ENCODE results near the gene CHMP1A. TPM values are rescaled to one million over a fixed set of nuclear protein-coding genes. Genes with fewer than 3 reads are reported as not detected.
A peak's percentile ranks its signal among the peaks of the same experiment; 100 is the strongest.
"Not testable (repeated sequence)": the region's sequence is repeated elsewhere in the genome, so short reads cannot be mapped to it uniquely, and the experiment has no call there.

Gene CHMP1A
- total RNA-seq: 10 to 100 TPM; 75.3 to 75.4 TPM
- polyA plus RNA-seq: 10 to 100 TPM; 48.9 to 58.3 (median 52.7) TPM
- total RNA-seq: 30.0 to 82.6 (median 63.7) reads per million in 6 experiments

GRCh38 chr16:89657442-89658220 is at the start of gene CHMP1A, which contains the start of gene SPATA33:
CHMP1A (minus strand) TSS chr16:89657708; CDS start chr16:89657588, 120 bp downstream.
SPATA33 (plus strand) TSS chr16:89657836; CDS start chr16:89657912, 76 bp downstream.
- Mint-ChIP-seq H3K4me3 (peak within 1 kb of the TSS; percentile 79 to 88 (median 86)), H3K36me3 (peaks cover 0 to 23% (median 0%) of the 10 kb centered on the region in 3 donors), H3K27ac (peak within 1 kb of the TSS; percentile 68 to 91 (median 86)), H3K4me1 (peaks cover 11 to 44% (median 31%) of the 10 kb centered on the region in 4 donors), H3K27me3 (no peaks in the 10 kb centered on the region), H3K9me3 (no peaks in the 10 kb centered on the region)
- DNase-seq: peak; percentile 88 to 98 (median 94)
- peak; percentile 91 for ATAC-seq
- POLR2A ChIA-PET: interaction anchor here (0.7 to 2.6 kb wide), 6 partner anchors 29 to 215 kb away, joined by 3 to 12 read pairs (median 4); partner anchors contain the start of genes CDK10, SPATA2L and TCF25

GRCh38 chr16:89706518-89707260 is 49.2 kb upstream of the CHMP1A start:
- ATAC-seq (no peak), DNase-seq (no peak)
- no peaks in the 10 kb centered on the region for H3K36me3 Mint-ChIP-seq
- peak overlapping the region in 1 of 10 donors; percentile 44 for H3K4me3 Mint-ChIP-seq
- peak overlapping the region in 1 of 10 donors; percentile 48 for H3K27ac Mint-ChIP-seq
- H3K9me3 Mint-ChIP-seq: no peaks in the 10 kb centered on the region
- peaks cover 8 to 17% (median 12%) of the 10 kb centered on the region in 4 donors for H3K4me1 Mint-ChIP-seq
- H3K27me3 Mint-ChIP-seq: no peaks in the 10 kb centered on the region
- POLR2A ChIA-PET: interaction anchor here (0.9 to 17.7 kb wide), 15 partner anchors 15 to 167 kb away, joined by 3 to 262 read pairs (median 6); partner anchors contain the start of genes CDK10, TCF25, VPS9D1 and ZNF276

- H3K27ac Mint-ChIP-seq: peak overlapping the region in 3 of 10 donors; percentile 14 to 71 (median 61)
- DNase-seq (no peak), ATAC-seq (no peak)
- no peaks in the 10 kb centered on the region for H3K36me3 Mint-ChIP-seq
- no peaks in the 10 kb centered on the region for H3K27me3 Mint-ChIP-seq
- H3K4me1 Mint-ChIP-seq: peaks cover 8 to 23% (median 17%) of the 10 kb centered on the region in 4 donors
- POLR2A ChIA-PET: interaction anchor here (0.7 to 17.7 kb wide), 6 partner anchors 17 to 249 kb away, joined by 3 to 262 read pairs (median 13); partner anchors contain the start of genes VPS9D1 and ZNF276
- H3K4me3 Mint-ChIP-seq: no peak overlapping the region
- no peaks in the 10 kb centered on the region for H3K9me3 Mint-ChIP-seq
Observed at GRCh38 chr16:89705006-89705405, 47.5 kb upstream of the CHMP1A start.

- POLR2A ChIA-PET: interaction anchor here (0.8 to 17.7 kb wide), 4 partner anchors 18 to 49 kb away, joined by 3 to 262 read pairs (median 4); partner anchors contain the start of genes VPS9D1 and ZNF276
- H3K27me3 Mint-ChIP-seq: no peaks in the 10 kb centered on the region
- no peaks in the 10 kb centered on the region for H3K36me3 Mint-ChIP-seq
- peaks cover 8 to 28% (median 20%) of the 10 kb centered on the region in 4 donors for H3K4me1 Mint-ChIP-seq
- H3K9me3 Mint-ChIP-seq: no peaks in the 10 kb centered on the region
- no peak overlapping the region for H3K4me3 Mint-ChIP-seq
- DNase-seq: no peak
- no peak for ATAC-seq
- no peak overlapping the region for H3K27ac Mint-ChIP-seq
Observed at GRCh38 chr16:89704281-89704680, 46.8 kb upstream of the CHMP1A start.

- POLR2A ChIA-PET: interaction anchor here (0.6 to 17.7 kb wide), 17 partner anchors 9 to 270 kb away, joined by 3 to 262 read pairs (median 5); partner anchors contain the start of genes CDK10, CHMP1A, SPATA33 and TCF25
- Mint-ChIP-seq H3K4me1 (peaks cover 8 to 37% (median 25%) of the 10 kb centered on the region in 4 donors), H3K9me3 (no peaks in the 10 kb centered on the region)
Observed at GRCh38 chr16:89701425-89702406, 44.2 kb upstream of the CHMP1A start, which contains the start of gene SPATA2L. SPATA2L (minus strand) TSS chr16:89701705; CDS start chr16:89701232, 473 bp downstream.

GRCh38 chr16:89700649-89701424 is 43.3 kb upstream of the CHMP1A start:
- H3K9me3 Mint-ChIP-seq: no peaks in the 10 kb centered on the region
- H3K27ac Mint-ChIP-seq: peak overlapping the region in 8 of 10 donors; percentile 87 to 95 (median 90)
- peaks cover 0 to 1% (median 0%) of the 10 kb centered on the region in 3 donors for H3K36me3 Mint-ChIP-seq
- POLR2A ChIA-PET: interaction anchor here (0.6 to 17.7 kb wide), 21 partner anchors 10 to 271 kb away, joined by 3 to 262 read pairs (median 6); partner anchors contain the start of genes CDK10, CHMP1A, FANCA and SPATA33
- H3K4me3 Mint-ChIP-seq: peak overlapping the region; percentile 65 to 87 (median 79)
- ATAC-seq (peak; percentile 33 to 38), DNase-seq (peak; percentile 32 to 79 (median 56))
- no peaks in the 10 kb centered on the region for H3K27me3 Mint-ChIP-seq
- H3K4me1 Mint-ChIP-seq: peaks cover 4 to 40% (median 20%) of the 10 kb centered on the region in 4 donors

More at GRCh38 chr16:89701425-89702406, 44.2 kb upstream of the CHMP1A start, which contains the start of gene SPATA2L:
- Mint-ChIP-seq H3K27me3 (no peaks in the 10 kb centered on the region), H3K27ac (peak within 1 kb of the TSS; percentile 60 to 95 (median 90)), H3K4me3 (peak within 1 kb of the TSS; percentile 71 to 87 (median 79)), H3K36me3 (no peaks in the 10 kb centered on the region)
- ATAC-seq: peak; percentile 77
- DNase-seq: peak; percentile 96 to 100 (median 98)

- DNase-seq: peak; percentile 91 to 98 (median 94)
Observed at GRCh38 chr16:89700100-89700648, 42.7 kb upstream of the CHMP1A start.

GRCh38 chr16:89699629-89700099 is 42.2 kb upstream of the CHMP1A start:
- not testable (repeated sequence) for H3K9me3 Mint-ChIP-seq, H3K36me3 Mint-ChIP-seq, ATAC-seq, H3K27me3 Mint-ChIP-seq, DNase-seq
- POLR2A ChIA-PET: interaction anchor here (0.5 to 17.7 kb wide), 18 partner anchors 10 to 173 kb away, joined by 3 to 262 read pairs (median 7); partner anchors contain the start of genes CDK10, CHMP1A, FANCA and SPATA33
- H3K27ac Mint-ChIP-seq: peak overlapping the region in 9 of 10 donors; percentile 53 to 93 (median 89)
- peak overlapping the region in 7 of 10 donors; percentile 59 to 81 (median 74) for H3K4me3 Mint-ChIP-seq
- peaks cover 6 to 37% (median 19%) of the 10 kb centered on the region in 4 donors for H3K4me1 Mint-ChIP-seq

More at GRCh38 chr16:89700100-89700648, 42.7 kb upstream of the CHMP1A start:
- ATAC-seq: peak; percentile 12 to 22
- H3K4me1 Mint-ChIP-seq: peaks cover 6 to 39% (median 19%) of the 10 kb centered on the region in 4 donors
- peaks cover 0 to 2% (median 0%) of the 10 kb centered on the region in 3 donors for H3K36me3 Mint-ChIP-seq
- H3K4me3 Mint-ChIP-seq: peak overlapping the region; percentile 47 to 85 (median 74)
- H3K9me3 Mint-ChIP-seq: no peaks in the 10 kb centered on the region
- POLR2A ChIA-PET: interaction anchor here (0.5 to 17.7 kb wide), 20 partner anchors 11 to 271 kb away, joined by 3 to 262 read pairs (median 6); partner anchors contain the start of genes CDK10, CHMP1A, FANCA and SPATA33
- H3K27me3 Mint-ChIP-seq: no peaks in the 10 kb centered on the region
- H3K27ac Mint-ChIP-seq: peak overlapping the region in 9 of 10 donors; percentile 53 to 93 (median 89)

GRCh38 chr16:89698717-89699116 is 41.2 kb upstream of the CHMP1A start:
- H3K27ac Mint-ChIP-seq: peak overlapping the region in 6 of 10 donors; percentile 25 to 87 (median 66)
- not testable (repeated sequence) for H3K4me3 Mint-ChIP-seq
- POLR2A ChIA-PET: interaction anchor here (0.5 to 17.7 kb wide), 10 partner anchors 9 to 251 kb away, joined by 3 to 262 read pairs (median 7); partner anchors contain the start of genes CDK10, TCF25, VPS9D1 and ZNF276

More at GRCh38 chr16:89698717-89699116, 41.2 kb upstream of the CHMP1A start:
- peaks cover 6 to 37% (median 19%) of the 10 kb centered on the region in 4 donors for H3K4me1 Mint-ChIP-seq
- H3K9me3 Mint-ChIP-seq, H3K36me3 Mint-ChIP-seq, H3K27me3 Mint-ChIP-seq, ATAC-seq: not testable (repeated sequence)
- DNase-seq: peak in 1 of 10 donors; percentile 59

All from naive thymus-derived CD8-positive, alpha-beta T cell (primary cell).